Measurements from ENCODE around the gene GAST.

Gene GAST

DNA sequence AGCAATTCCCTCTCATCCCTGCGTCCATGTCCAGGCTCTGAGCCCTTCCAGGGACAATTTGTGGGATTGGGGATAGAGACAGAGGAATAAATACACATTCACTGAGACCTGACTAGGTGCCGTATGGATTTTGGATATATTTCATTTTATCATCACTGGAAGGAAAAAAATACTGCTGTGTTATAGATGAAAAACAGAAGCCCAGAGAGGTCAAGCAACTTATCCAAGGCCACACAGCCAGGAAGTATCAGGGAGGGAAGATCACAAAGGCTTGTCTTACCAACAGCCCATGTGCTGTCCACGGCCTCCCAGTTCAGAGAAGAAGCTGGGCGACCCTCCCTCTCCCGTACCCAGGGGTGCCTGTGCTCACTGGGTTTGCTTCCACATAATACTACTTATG, 28.4 kb downstream of the GAST start:
- TF ChIP-seq, protein P1, sequence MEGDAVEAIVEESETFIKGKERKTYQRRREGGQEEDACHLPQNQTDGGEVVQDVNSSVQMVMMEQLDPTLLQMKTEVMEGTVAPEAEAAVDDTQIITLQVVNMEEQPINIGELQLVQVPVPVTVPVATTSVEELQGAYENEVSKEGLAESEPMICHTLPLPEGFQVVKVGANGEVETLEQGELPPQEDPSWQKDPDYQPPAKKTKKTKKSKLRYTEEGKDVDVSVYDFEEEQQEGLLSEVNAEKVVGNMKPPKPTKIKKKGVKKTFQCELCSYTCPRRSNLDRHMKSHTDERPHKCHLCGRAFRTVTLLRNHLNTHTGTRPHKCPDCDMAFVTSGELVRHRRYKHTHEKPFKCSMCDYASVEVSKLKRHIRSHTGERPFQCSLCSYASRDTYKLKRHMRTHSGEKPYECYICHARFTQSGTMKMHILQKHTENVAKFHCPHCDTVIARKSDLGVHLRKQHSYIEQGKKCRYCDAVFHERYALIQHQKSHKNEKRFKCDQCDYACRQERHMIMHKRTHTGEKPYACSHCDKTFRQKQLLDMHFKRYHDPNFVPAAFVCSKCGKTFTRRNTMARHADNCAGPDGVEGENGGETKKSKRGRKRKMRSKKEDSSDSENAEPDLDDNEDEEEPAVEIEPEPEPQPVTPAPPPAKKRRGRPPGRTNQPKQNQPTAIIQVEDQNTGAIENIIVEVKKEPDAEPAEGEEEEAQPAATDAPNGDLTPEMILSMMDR (IDR thresholded peaks at IDR 0.05; ENCODE audit: insufficient read depth, low read depth, low read length, missing control alignments) = no peak
- no peak for DNase-seq (ENCODE audit: low read depth)
- no peak overlapping the region for H3K4me3 ChIP-seq (ENCODE audit: low read depth, low read length)

DNA sequence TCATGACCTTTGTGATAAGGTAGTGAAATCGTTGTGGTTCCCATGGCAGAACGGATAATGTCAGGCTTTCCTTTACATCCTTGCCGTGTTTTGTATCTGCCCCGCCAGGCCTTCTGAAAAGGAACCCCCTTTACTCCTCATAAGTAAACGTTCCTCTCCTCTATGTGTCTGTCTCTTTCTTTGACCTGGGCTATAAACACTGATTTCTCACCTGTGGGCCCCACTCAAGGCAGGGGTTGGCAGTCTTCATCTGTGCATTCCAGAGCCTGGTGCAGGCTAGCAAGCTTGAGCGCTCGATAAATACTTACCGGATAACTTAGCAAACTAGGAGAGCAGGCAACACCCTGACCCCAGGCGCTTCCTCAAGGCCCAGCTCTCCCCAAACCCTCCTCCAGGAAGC, 29.6 kb downstream of the GAST start:
- H3K4me3 ChIP-seq (ENCODE audit: low read depth, low read length) = no peak overlapping the region
- DNase-seq (ENCODE audit: low read depth) = no peak
- TF ChIP-seq, protein P1 (IDR thresholded peaks at IDR 0.05; ENCODE audit: insufficient read depth, low read depth, low read length, missing control alignments) = no peak

DNA sequence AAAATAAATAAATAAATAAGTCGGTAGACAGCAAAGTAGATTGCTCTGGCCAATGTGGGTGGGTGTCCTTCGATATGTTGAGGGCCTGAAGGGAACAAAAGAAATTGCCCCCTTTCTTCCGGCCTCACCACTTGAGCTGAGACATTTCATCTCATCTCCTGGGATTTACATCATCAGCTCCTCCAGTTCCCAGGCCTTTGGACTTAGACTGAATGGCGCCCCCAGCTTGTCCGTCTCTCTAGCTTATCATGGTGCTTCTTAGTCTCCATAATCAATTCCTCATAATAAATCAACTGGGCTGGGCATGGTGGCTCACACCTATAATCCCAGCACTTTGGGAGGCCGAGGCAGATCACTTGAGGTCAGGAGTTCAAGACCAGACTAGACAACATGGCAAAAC, 36.1 kb downstream of the GAST start:
- TF ChIP-seq, protein P1 (IDR thresholded peaks at IDR 0.05; ENCODE audit: insufficient read depth, low read depth, low read length, missing control alignments) = no peak
- DNase-seq (ENCODE audit: low read depth) = no peak
- no peak overlapping the region for H3K4me3 ChIP-seq (ENCODE audit: low read depth, low read length)

DNA sequence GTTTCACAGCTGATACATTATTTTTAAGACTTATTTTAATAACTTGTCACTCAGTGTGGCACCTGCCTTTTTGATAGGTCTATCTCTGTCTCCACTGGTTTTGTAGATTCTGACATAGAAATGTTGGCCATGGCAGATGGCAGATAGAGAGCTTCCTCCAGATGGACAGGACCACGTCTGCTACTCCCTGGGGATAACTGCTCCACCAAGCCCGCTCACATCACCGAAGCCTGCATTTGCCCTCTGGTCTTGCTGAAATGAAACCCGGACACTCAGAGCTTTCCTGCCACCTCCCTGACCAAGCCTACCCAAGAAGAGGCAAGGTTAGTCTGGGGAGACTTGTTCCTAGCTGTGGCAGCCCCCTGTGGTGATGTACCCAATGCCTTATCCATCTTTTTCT, 38.7 kb downstream of the GAST start:
- no peak overlapping the region for H3K4me3 ChIP-seq (ENCODE audit: low read depth, low read length)
- DNase-seq (ENCODE audit: low read depth) = no peak
- TF ChIP-seq, protein P1 (IDR thresholded peaks at IDR 0.05; ENCODE audit: insufficient read depth, low read depth, low read length, missing control alignments) = no peak

DNA sequence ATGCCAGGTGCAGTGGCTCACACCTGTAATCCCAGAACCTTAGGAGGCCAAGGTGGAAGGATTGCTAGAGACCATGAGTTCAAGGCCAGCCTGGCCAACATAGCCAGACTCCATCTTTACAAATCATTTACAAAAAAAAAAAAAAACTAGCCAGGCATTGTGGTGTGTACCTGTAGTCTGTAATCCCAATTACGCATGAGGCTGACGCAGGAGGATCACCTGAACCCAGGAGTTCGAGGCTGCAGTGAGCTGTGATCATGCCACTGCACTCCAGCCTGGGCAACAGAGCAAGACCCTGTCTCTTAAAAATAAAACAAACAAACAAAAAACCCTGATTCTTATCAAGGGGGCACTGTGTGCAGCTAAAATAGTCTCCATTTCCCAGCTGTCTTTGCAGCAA, 39.2 kb downstream of the GAST start:
- no peak for DNase-seq (ENCODE audit: low read depth)
- H3K4me3 ChIP-seq (ENCODE audit: low read depth, low read length) = no peak overlapping the region
- TF ChIP-seq, protein P1 (IDR thresholded peaks at IDR 0.05; ENCODE audit: insufficient read depth, low read depth, low read length, missing control alignments) = no peak

DNA sequence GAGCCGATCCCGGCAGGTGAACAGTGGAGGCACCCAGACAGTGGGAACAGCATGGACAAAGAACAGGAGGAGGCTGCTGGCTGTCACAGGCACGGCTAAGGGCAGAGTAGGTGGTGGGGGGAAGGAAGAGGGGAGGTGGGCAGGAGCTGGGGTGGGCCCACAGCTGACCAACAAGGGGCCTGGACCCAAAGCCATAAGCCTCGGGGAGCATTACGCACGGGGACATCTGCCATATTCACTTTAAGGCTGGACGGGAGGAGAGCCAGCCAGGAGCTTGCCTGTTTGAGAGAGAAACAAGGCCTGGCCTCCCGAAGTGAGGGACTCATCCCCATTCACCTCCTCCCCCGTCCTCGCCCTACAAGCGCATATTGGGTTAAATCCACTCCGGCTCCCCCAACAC, 41.9 kb downstream of the GAST start:
- TF ChIP-seq, protein P1 (IDR thresholded peaks at IDR 0.05; ENCODE audit: insufficient read depth, low read depth, low read length, missing control alignments) = no peak
- H3K4me3 ChIP-seq (ENCODE audit: low read depth, low read length) = no peak overlapping the region
- DNase-seq (ENCODE audit: low read depth) = no peak

DNA sequence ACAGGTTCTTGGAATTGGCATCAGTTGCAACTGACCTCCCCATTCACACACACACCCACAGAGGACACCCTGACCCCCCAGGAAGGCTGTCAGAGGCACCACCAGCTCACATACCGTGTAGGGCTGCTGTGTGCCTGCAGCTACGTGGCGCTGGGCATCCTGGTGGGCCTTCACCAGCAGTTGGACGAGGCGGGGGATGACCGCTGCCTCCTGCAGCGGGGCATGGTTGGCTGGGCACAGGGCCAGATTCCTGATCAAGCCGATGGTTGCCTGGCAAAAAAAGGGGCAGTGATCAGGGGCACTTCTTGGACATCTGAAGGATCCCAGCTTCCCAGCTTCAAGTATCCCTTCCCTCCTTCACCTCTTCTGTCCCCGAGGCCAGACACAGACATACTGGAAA, 46.5 kb downstream of the GAST start:
- TF ChIP-seq, protein P1 (IDR thresholded peaks at IDR 0.05; ENCODE audit: insufficient read depth, low read depth, low read length, missing control alignments) = no peak
- H3K4me3 ChIP-seq (ENCODE audit: low read depth, low read length) = no peak overlapping the region
- no peak for DNase-seq (ENCODE audit: low read depth)
